Kidney (tissue), 14 donors: ENCODE results near the gene TRPV2. TPM values are rescaled to one million over a fixed set of nuclear protein-coding genes. Genes with fewer than 3 reads are reported as not detected.

Experiments
- DNase-seq, 5 donors: peaks; one replicate each; pipeline ENCODE4 v3.0.0-alpha.2; 2013 to 2020
- FAIRE-seq: peaks from 2 replicates; lab custom pipeline; 2012; peaks lifted over from hg19 to GRCh38; lab: Jason Lieb, UNC
- H3K27ac ChIP-seq, 2 donors: one replicate each; pipeline ENCODE4 v1.7.0; 2013; ENCODE audit warnings: low read depth in 2 of 2, low read length in 2 of 2, inconsistent platforms in 1 of 2
- H3K27me3 ChIP-seq: one replicate; pipeline ENCODE4 v1.7.1; 2013; ENCODE audit warnings: low read length, inconsistent platforms; ENCODE audit not compliant: control insufficient read depth, insufficient read depth
- H3K36me3 ChIP-seq, 3 donors: one replicate each; pipeline versions ENCODE4 v1.7.0 to v1.7.1; 2013; ENCODE audit warnings: low read length in 3 of 3, control low read depth in 1 of 3, inconsistent platforms in 1 of 3; ENCODE audit not compliant: insufficient read depth in 3 of 3, control insufficient read depth in 2 of 3
- H3K4me1 ChIP-seq, 3 donors: one replicate each; pipeline versions ENCODE4 v1.7.0 to v1.7.1; 2013; ENCODE audit warnings: low read length in 3 of 3, inconsistent platforms in 1 of 3, low read depth in 1 of 3; ENCODE audit not compliant: control insufficient read depth in 2 of 3, insufficient read depth in 2 of 3
- H3K4me3 ChIP-seq, 3 donors: one replicate each; pipeline versions ENCODE4 v1.7.0 to v1.8.1; 2013; ENCODE audit warnings: low read length in 3 of 3, control low read depth in 1 of 3, inconsistent platforms in 1 of 3
- H3K9ac ChIP-seq, 3 donors: one replicate each; pipeline versions ENCODE4 v1.7.0 to v1.7.1; 2013; ENCODE audit warnings: low read length in 3 of 3, control low read depth in 1 of 3, inconsistent platforms in 1 of 3
- H3K9me3 ChIP-seq, 3 donors: one replicate each; pipeline versions ENCODE4 v1.7.0 to v1.7.1; 2013; ENCODE audit warnings: low read length in 3 of 3, control low read depth in 1 of 3, inconsistent platforms in 1 of 3; ENCODE audit not compliant: control insufficient read depth in 2 of 3, insufficient read depth in 1 of 3
- CTCF ChIP-seq: IDR thresholded peaks from 3 replicates; pipeline ENCODE4 v1.5.1; 2012; ENCODE audit warnings: mild to moderate bottlenecking, moderate library complexity, borderline replicate concordance; ENCODE audit not compliant: insufficient read depth; ENCODE audit errors: extremely low read depth
- intact Hi-C: fragments of 100-400 bp; cut with DNase I; formaldehyde crosslinking; loops from one replicate; pipeline ENCODE4 v1.11.1; 2022
- polyA plus RNA-seq: library from polyadenylated mRNA; stranded (reverse); fragments of 350-450 nt; fragmentation: Illumina TruSeq; extraction: RNeasy Lipid Tissue Mini Kit (QIAGEN cat#74804); gene quantifications from one replicate; pipeline ENCODE4 v1.2.3, GENCODE V29; 2014; ENCODE audit warnings: low read depth, low replicate concordance; ENCODE audit not compliant: insufficient read depth
- total RNA-seq: library from RNA; stranded (reverse); fragmentation: NEBNext Ultra II Directional; extraction: Animal tissue kit (Norgen Biotek cat#: 25700); gene quantifications from one replicate; pipeline ENCODE4 v1.2.1, GENCODE V29; 2021
- donor health status: control.
- donor health status: control.
- donor health status: control.
- donor health status: control.
- donor health status: control.
- donor health status: DM: yes; HTN: yes; CAD: no.
- donor health status: Normal renal cell carcinoma (clear cell type).

TRPV2 gene
- total and polyA plus RNA-seq, 2 donors from 2014 or later, result 8.6 to 18.2 TPM

- H3K4me1 ChIP-seq, result no peaks in the 10 kb centered on the region
- no peak overlapping the region for H3K9ac ChIP-seq
- DNase-seq (no peak), FAIRE-seq (no peak)
- intact Hi-C loops, result no loop called here
- no peak overlapping the region for H3K27ac ChIP-seq
- no peak overlapping the region for H3K4me3 ChIP-seq
- H3K9me3 ChIP-seq, result no peaks in the 10 kb centered on the region
- H3K27me3 ChIP-seq, result no peaks in the 10 kb centered on the region
- no peak for TF ChIP-seq CTCF
- no peaks in the 10 kb centered on the region for H3K36me3 ChIP-seq
Observed at GRCh38 chr17:16429083-16429482, 13.7 kb downstream of the TRPV2 start.

- no peak overlapping the region for H3K27ac ChIP-seq
- FAIRE-seq (no peak), DNase-seq (no peak)
- no peaks in the 10 kb centered on the region for H3K27me3 ChIP-seq
- no peaks in the 10 kb centered on the region for H3K4me1 ChIP-seq
- no peak overlapping the region for H3K4me3 ChIP-seq
- H3K9me3 ChIP-seq, result no peaks in the 10 kb centered on the region
- H3K9ac ChIP-seq, result no peak overlapping the region
- intact Hi-C loops, result no loop called here
- no peak for TF ChIP-seq CTCF
- no peaks in the 10 kb centered on the region for H3K36me3 ChIP-seq
Observed at GRCh38 chr17:16430650-16431049, 15.3 kb downstream of the TRPV2 start.

- Histone ChIP-seq H3K9me3 (no peaks in the 10 kb centered on the region), H3K4me1 (no peaks in the 10 kb centered on the region), H3K36me3 (no peaks in the 10 kb centered on the region), H3K4me3 (no peak overlapping the region), H3K27me3 (no peaks in the 10 kb centered on the region), H3K9ac (no peak overlapping the region), H3K27ac (no peak overlapping the region)
- DNase-seq (no peak), FAIRE-seq (no peak)
- TF ChIP-seq CTCF, result no peak
- intact Hi-C loops, result no loop called here
Observed at GRCh38 chr17:16432017-16432416, 16.6 kb downstream of the TRPV2 start.

GRCh38 chr17:16433514-16433913 lies 18.1 kb downstream of the TRPV2 start:
- intact Hi-C loops, result no loop called here
- DNase-seq (no peak), FAIRE-seq (no peak)
- no peak overlapping the region for H3K4me3 ChIP-seq
- no peak overlapping the region for H3K27ac ChIP-seq
- no peaks in the 10 kb centered on the region for H3K27me3 ChIP-seq
- TF ChIP-seq CTCF, result no peak
- H3K9ac ChIP-seq, result no peak overlapping the region
- no peaks in the 10 kb centered on the region for H3K9me3 ChIP-seq
- peaks cover 0 to 4% (median 0%) of the 10 kb centered on the region in 3 donors for H3K4me1 ChIP-seq
- H3K36me3 ChIP-seq, result no peaks in the 10 kb centered on the region
